ENCODE results near the gene BTBD19.
"Not testable (repeated sequence)": the region's sequence is repeated elsewhere in the genome, so short reads cannot be mapped to it uniquely, and the experiment has no call there.

The BTBD19 gene

GRCh38 chr1:44788120-44788860, 20.0 kb upstream of the BTBD19 start, which contains the start of gene BEST4:
TSS of gene BEST4 (minus strand) at chr1:44788170. CDS start at chr1:44787705, 465 bp downstream.
- DNase-seq, result no peak

DNA sequence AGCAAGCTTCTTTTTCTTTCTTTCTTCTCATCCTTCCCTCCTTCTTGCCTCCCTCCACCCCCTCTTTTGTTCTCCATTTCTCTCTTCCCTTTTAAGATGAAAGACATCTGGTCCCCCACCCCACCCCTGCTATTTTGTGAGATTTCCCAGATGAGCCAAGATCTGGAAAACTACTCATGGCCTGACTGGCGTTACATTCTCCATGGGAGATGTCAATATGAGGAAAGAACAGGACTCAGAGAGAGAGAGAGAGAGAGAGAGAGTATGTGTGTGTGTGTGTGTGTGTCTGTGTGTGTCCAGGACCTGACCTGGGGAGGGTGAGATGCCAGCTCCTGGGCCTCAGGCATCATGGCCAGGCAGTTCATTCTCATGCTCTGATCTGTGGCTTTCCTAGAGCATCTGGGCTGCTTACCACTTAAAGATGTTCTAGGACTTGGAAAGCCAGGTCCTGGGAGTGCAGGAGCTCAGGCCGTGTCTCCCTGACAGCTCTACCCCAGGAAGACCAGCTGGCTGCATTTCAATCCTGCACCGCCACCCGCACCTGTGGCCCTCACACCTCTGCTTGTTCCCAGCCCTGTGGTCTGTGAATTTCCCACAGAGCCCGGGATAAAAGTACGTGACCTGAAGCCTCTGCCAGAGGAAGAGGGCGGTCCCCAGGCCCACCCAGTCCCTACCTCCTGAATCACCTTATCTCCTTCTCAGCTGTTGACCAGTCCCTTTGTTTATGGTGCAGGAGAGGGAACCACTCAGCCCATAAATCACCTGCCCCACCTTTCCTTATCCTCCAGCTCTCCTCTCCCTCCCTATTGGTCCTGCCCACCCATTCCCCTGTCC, 17.1 kb upstream of the BTBD19 start:
- no peak for DNase-seq

GRCh38 chr1:44792736-44793502, 15.4 kb upstream of the BTBD19 start:
- DNase-seq, result no peak

DNA sequence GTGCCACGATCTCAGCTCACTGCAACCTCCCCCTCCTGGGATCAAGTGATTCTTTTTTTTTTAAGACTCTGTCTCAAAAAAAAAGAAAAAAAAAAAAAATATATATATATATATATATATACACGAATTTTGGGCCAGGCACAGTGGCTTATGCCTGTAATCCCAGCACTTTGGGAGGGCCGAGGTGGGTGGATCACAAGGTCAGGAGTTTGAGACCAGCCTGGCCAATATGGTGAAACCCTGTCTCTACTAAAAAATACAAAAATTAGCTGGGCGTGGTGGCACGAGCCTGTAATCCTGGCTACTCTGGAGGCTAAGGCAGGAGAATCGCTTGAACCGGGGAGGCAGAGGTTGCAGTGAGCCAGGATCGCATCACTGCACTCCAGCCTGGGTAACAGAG, 10.4 kb upstream of the BTBD19 start:
- not testable (repeated sequence) for DNase-seq

DNA sequence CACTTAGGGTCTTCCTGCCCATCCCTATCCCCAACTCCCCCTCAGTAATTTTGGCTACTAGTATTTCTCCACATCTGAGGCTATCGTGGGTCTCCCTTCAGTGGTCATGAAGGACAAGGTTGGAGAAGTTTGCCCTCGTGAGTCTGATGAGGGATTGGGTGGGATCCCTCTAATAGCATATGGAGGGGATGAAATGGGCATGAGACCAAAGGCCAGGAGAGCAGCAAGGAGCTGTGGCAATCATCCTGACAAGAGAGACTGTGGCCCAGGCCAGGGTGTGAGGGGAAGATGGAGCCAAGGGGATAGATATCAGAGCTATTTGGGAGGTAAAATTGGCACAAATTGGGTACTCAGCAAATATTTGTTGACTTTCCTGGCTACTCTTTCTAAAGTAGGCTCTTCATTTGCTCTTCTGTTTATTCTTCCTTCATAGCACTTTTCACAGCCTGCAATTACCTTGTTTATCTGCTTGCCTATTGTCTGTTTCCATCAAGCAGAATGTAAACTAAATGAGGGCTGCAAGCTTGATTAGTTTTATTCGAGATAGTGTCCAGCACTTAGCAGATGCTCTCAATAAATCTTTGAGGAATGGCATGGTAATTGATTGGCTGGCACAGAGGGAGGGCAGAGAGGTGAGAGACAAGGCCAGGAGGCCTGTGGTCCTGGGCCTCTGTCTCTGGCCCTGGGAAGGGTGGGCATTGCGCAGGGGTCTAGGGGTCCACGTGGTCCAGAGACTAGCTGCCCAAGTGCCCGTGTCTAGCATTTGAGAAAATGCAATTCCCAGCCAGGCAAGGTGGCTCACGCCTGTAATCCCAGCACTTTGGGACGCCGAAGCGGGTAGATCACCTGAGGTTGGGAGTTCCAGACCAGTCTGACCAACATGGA, 9.6 kb upstream of the BTBD19 start:
- DNase-seq, result peak; percentile 67

- peak; percentile 96 for DNase-seq
These were observed 8.3 kb upstream of the BTBD19 start, which contains the start of gene PLK3 for GRCh38 chr1:44799770-44800584. TSS of gene PLK3 (plus strand) at chr1:44800377. CDS start at chr1:44800464, 87 bp downstream.

GRCh38 chr1:44801491-44802305, 6.6 kb upstream of the BTBD19 start:
- no peak for DNase-seq

DNA sequence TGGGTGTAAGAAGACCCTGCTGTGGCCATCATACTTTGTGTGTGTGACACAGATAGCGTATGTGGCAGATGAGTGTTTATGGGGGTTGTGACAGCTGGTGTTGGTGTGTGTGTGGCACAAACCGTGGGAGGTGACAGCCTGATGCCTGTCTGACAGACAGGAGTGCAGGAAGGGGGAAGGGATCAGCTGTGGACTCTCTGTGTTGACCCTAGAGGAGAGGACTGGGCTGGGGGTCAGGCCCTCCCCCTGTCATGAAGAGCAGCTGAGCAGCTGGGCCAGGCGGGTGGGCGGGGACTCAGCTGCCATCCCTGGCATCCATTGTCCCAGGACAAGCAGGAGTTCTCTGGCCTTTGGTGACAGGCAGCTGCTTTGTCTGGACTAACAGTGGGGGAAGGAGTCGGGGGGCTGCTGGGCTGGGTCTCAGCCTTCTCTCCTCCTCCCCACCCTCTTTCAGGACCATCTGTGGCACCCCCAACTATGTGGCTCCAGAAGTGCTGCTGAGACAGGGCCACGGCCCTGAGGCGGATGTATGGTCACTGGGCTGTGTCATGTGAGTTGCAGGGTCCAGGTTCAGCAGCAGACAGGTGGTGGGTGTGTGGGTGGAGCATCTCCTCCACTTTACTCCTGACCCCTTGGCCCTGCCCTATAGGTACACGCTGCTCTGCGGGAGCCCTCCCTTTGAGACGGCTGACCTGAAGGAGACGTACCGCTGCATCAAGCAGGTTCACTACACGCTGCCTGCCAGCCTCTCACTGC, 5.8 kb upstream of the BTBD19 start:
- no peak for DNase-seq

DNA sequence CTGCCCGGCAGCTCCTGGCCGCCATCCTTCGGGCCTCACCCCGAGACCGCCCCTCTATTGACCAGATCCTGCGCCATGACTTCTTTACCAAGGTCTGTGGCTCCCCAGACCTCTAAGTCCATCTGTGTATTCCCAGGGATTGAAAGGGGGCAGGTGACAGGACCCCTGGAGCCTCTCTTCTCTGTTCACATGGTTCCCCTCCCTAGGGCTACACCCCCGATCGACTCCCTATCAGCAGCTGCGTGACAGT, 5.3 kb upstream of the BTBD19 start:
- DNase-seq, result no peak

DNA sequence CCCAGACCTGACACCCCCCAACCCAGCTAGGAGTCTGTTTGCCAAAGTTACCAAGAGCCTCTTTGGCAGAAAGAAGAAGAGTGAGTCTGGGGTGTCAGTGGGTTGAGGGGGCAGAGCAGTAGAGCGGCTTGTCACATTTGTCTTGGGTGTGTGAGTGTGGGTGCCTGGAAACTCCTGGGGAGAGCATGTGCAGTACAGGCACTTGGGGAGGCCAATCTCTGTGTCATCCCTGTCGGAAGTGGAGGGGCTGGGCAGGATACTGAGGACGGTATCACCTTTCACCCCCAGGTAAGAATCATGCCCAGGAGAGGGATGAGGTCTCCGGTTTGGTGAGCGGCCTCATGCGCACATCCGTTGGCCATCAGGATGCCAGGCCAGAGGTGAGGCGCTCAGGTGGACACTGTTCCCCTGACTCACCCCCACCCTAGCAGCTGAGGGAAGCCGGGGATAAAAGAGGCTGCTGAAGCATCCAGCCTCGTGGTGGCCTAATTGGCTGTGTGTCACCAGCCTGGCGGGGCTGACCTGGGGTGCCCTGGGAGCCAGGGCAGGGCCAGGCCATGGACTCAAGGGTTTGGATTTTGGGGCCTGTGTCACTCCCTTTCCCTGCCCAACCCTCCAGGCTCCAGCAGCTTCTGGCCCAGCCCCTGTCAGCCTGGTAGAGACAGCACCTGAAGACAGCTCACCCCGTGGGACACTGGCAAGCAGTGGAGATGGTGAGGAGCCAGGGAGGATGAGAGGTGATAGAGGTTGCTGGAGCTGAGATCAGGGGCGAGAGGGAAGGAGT, 4.8 kb upstream of the BTBD19 start:
- no peak for DNase-seq

- DNase-seq, result no peak
These were observed 2.9 kb upstream of the BTBD19 start for GRCh38 chr1:44805311-44806024.

- DNase-seq, result no peak
These were observed 2.2 kb upstream of the BTBD19 start for GRCh38 chr1:44806025-44806703.

- no peak for DNase-seq
These were observed 1.5 kb upstream of the BTBD19 start, which contains the start of gene DYNLT4 for GRCh38 chr1:44806704-44807363. TSS of gene DYNLT4 (minus strand) at chr1:44807351. CDS start at chr1:44806668, 683 bp downstream.

DNA sequence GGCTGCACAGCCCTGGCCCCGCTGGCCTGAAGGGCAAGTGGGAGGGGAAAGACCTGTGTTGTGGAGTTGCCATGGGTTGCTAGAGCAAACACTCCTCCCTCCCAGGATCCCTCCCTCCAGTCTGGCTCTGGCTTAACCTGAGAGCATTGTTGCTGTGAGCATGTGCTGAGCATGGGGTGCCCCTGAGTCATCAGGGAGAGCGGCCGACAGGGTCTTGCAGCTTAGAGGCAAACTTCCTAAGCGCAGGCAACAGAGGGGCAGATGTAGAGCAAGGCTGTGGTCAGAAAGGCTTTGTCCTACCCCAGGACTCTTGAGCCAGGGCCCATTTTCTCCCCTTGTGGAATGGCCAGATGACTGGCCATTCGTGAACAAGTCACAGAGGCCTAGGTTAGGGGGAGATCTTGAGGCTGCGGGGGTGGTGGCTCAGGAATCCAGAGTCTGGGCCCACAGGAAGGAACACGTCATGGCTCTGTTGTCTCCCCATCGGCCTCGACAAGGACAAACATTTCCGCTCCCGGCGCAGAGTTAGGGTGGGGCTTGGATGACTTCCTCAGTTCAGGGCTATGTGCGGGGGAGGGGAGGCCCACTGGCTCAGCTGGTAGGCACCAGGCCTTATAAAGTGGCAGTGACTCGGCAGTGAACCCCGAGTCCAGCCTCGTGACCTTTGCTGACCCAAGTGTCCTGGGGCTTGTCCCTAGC, 810 bp upstream of the BTBD19 start:
- peak; percentile 73 for DNase-seq

- DNase-seq, result peak; percentile 28
These were observed 905 bp downstream of the BTBD19 start for GRCh38 chr1:44808938-44809917.
